ENCODE measurements around the gene DIS3L2. TPM values are rescaled to one million over a fixed set of nuclear protein-coding genes. Genes with fewer than 3 reads are reported as not detected.
A peak's percentile ranks its signal among the peaks of the same experiment; 100 is the strongest.

Gene DIS3L2
- total and polyA plus RNA-seq, 3 experiments from 2014 or later: 16.4 to 29.5 (median 28.6) TPM

GRCh38 chr2:232293191-232293590 lies 331.7 kb downstream of the DIS3L2 start:
- Histone ChIP-seq H3K4me3 (ENCODE audit: low read length) (no peak overlapping the region), H3K9me3 (ENCODE audit: low read length) (no peaks in the 10 kb centered on the region), H3K36me3 (ENCODE audit: insufficient read depth, low read length) (no peaks in the 10 kb centered on the region), H3K4me1 (ENCODE audit: insufficient read depth, low read length) (peaks cover 9% of the 10 kb centered on the region), H3K27ac (ENCODE audit: low read depth, low read length) (no peak overlapping the region), H3K27me3 (ENCODE audit: insufficient read depth, low read length, poor library complexity, severe bottlenecking) (no peaks in the 10 kb centered on the region)
- peak overlapping the region in 1 of 8 donors; percentile 60 for H3K27ac Mint-ChIP-seq
- H3K4me3 Mint-ChIP-seq: no peak overlapping the region
- peaks cover 7 to 11% (median 7%) of the 10 kb centered on the region in 3 donors for H3K4me1 Mint-ChIP-seq
- no peaks in the 10 kb centered on the region for H3K27me3 Mint-ChIP-seq
- ChIA-PET CTCF (interaction anchor here (0.9 to 2.7 kb wide), 13 partner anchors 10 to 392 kb away, joined by 3 to 19 read pairs (median 4); no protein-coding TSS in a partner anchor), POLR2A (no interaction called here)
- no peak for DNase-seq
- H3K36me3 Mint-ChIP-seq: peaks cover 0 to 18% (median 7%) of the 10 kb centered on the region in 3 donors
- H3K9me3 Mint-ChIP-seq: no peaks in the 10 kb centered on the region

GRCh38 chr2:232295971-232296370 lies 334.5 kb downstream of the DIS3L2 start:
- Mint-ChIP-seq H3K4me3 (no peak overlapping the region), H3K27me3 (peaks cover 0 to 3% of the 10 kb centered on the region in 2 donors), H3K27ac (no peak overlapping the region), H3K36me3 (peaks cover 0 to 26% (median 5%) of the 10 kb centered on the region in 3 donors), H3K4me1 (peaks cover 25 to 30% (median 26%) of the 10 kb centered on the region in 3 donors), H3K9me3 (no peaks in the 10 kb centered on the region)
- no peaks in the 10 kb centered on the region for H3K9me3 ChIP-seq (ENCODE audit: low read length)
- POLR2A ChIA-PET: no interaction called here
- H3K4me1 ChIP-seq (ENCODE audit: insufficient read depth, low read length): peaks cover 21% of the 10 kb centered on the region
- no peaks in the 10 kb centered on the region for H3K27me3 ChIP-seq (ENCODE audit: insufficient read depth, low read length, poor library complexity, severe bottlenecking)
- DNase-seq: no peak
- peaks cover 6% of the 10 kb centered on the region for H3K36me3 ChIP-seq (ENCODE audit: insufficient read depth, low read length)
- CTCF ChIA-PET: no interaction called here
- H3K4me3 ChIP-seq (ENCODE audit: low read length): no peak overlapping the region
- H3K27ac ChIP-seq (ENCODE audit: low read depth, low read length): no peak overlapping the region

GRCh38 chr2:232296776-232297525 lies 335.4 kb downstream of the DIS3L2 start:
- Histone ChIP-seq H3K36me3 (ENCODE audit: insufficient read depth, low read length) (peaks cover 11% of the 10 kb centered on the region), H3K27ac (ENCODE audit: low read depth, low read length) (no peak overlapping the region), H3K9me3 (ENCODE audit: low read length) (no peaks in the 10 kb centered on the region), H3K4me1 (ENCODE audit: insufficient read depth, low read length) (peaks cover 21% of the 10 kb centered on the region), H3K4me3 (ENCODE audit: low read length) (no peak overlapping the region), H3K27me3 (ENCODE audit: insufficient read depth, low read length, poor library complexity, severe bottlenecking) (no peaks in the 10 kb centered on the region)
- no peak for DNase-seq
- Mint-ChIP-seq H3K4me3 (no peak overlapping the region), H3K27me3 (peaks cover 0 to 3% of the 10 kb centered on the region in 2 donors), H3K4me1 (peaks cover 25 to 30% (median 26%) of the 10 kb centered on the region in 3 donors), H3K36me3 (peaks cover 0 to 32% (median 8%) of the 10 kb centered on the region in 3 donors), H3K9me3 (no peaks in the 10 kb centered on the region), H3K27ac (no peak overlapping the region)
- ChIA-PET POLR2A (no interaction called here), CTCF (interaction anchor here (1.0 to 2.0 kb wide), 5 partner anchors 10 to 372 kb away, joined by 3 to 9 read pairs (median 3); no protein-coding TSS in a partner anchor)

GRCh38 chr2:232299084-232299483 lies 337.6 kb downstream of the DIS3L2 start:
- Histone ChIP-seq H3K27me3 (ENCODE audit: insufficient read depth, low read length, poor library complexity, severe bottlenecking) (no peaks in the 10 kb centered on the region), H3K9me3 (ENCODE audit: low read length) (no peaks in the 10 kb centered on the region), H3K36me3 (ENCODE audit: insufficient read depth, low read length) (peaks cover 11% of the 10 kb centered on the region), H3K27ac (ENCODE audit: low read depth, low read length) (no peak overlapping the region), H3K4me1 (ENCODE audit: insufficient read depth, low read length) (peaks cover 12% of the 10 kb centered on the region), H3K4me3 (ENCODE audit: low read length) (no peak overlapping the region)
- Mint-ChIP-seq H3K36me3 (peaks cover under 1 to 35% (median 12%) of the 10 kb centered on the region in 3 donors), H3K9me3 (no peaks in the 10 kb centered on the region), H3K27ac (peak overlapping the region in 4 of 8 donors; percentile 2 to 68 (median 18)), H3K4me1 (peaks cover 18 to 20% (median 20%) of the 10 kb centered on the region in 3 donors), H3K4me3 (no peak overlapping the region), H3K27me3 (peaks cover 0 to 3% of the 10 kb centered on the region in 2 donors)
- ChIA-PET POLR2A (no interaction called here), CTCF (interaction anchor here (1.1 to 1.3 kb wide), 3 partner anchors 9 to 15 kb away, joined by 3 to 5 read pairs (median 3); no protein-coding TSS in a partner anchor)
- peak in 1 of 5 donors; percentile 40 for DNase-seq

- Histone ChIP-seq H3K4me1 (ENCODE audit: insufficient read depth, low read length) (peaks cover 12% of the 10 kb centered on the region), H3K27ac (ENCODE audit: low read depth, low read length) (no peak overlapping the region), H3K27me3 (ENCODE audit: insufficient read depth, low read length, poor library complexity, severe bottlenecking) (no peaks in the 10 kb centered on the region), H3K36me3 (ENCODE audit: insufficient read depth, low read length) (peaks cover 11% of the 10 kb centered on the region), H3K4me3 (ENCODE audit: low read length) (no peak overlapping the region), H3K9me3 (ENCODE audit: low read length) (no peaks in the 10 kb centered on the region)
- no peak for DNase-seq
- ChIA-PET POLR2A (no interaction called here), CTCF (interaction anchor here (1.2 to 1.3 kb wide), 2 partner anchors 8 to 12 kb away, joined by 3 read pairs; no protein-coding TSS in a partner anchor)
- Mint-ChIP-seq H3K36me3 (peaks cover 7 to 38% (median 16%) of the 10 kb centered on the region in 3 donors), H3K4me3 (no peak overlapping the region), H3K27ac (peak overlapping the region in 3 of 8 donors; percentile 1 to 36 (median 23)), H3K27me3 (peaks cover 0 to 3% of the 10 kb centered on the region in 2 donors), H3K4me1 (peaks cover 18 to 20% (median 20%) of the 10 kb centered on the region in 3 donors), H3K9me3 (peaks cover 0 to 2% (median 0%) of the 10 kb centered on the region in 5 donors)
These were observed 338.6 kb downstream of the DIS3L2 start for GRCh38 chr2:232299927-232300674.

GRCh38 chr2:232300894-232301387 lies 339.4 kb downstream of the DIS3L2 start:
- Mint-ChIP-seq H3K27me3 (peaks cover 0 to 3% of the 10 kb centered on the region in 2 donors), H3K4me3 (no peak overlapping the region), H3K36me3 (peaks cover 11 to 41% (median 17%) of the 10 kb centered on the region in 3 donors), H3K9me3 (peaks cover 0 to 2% (median 0%) of the 10 kb centered on the region in 5 donors), H3K4me1 (peaks cover 18 to 20% (median 20%) of the 10 kb centered on the region in 3 donors), H3K27ac (peak overlapping the region in 2 of 8 donors; percentile 28 to 41)
- no peaks in the 10 kb centered on the region for H3K27me3 ChIP-seq (ENCODE audit: insufficient read depth, low read length, poor library complexity, severe bottlenecking)
- H3K9me3 ChIP-seq (ENCODE audit: low read length): no peaks in the 10 kb centered on the region
- peaks cover 12% of the 10 kb centered on the region for H3K4me1 ChIP-seq (ENCODE audit: insufficient read depth, low read length)
- H3K36me3 ChIP-seq (ENCODE audit: insufficient read depth, low read length): peaks cover 11% of the 10 kb centered on the region
- H3K27ac ChIP-seq (ENCODE audit: low read depth, low read length): no peak overlapping the region
- CTCF ChIA-PET: interaction anchor here (1.2 kb wide), 2 partner anchors 11 to 25 kb away, joined by 3 to 4 read pairs; no protein-coding TSS in a partner anchor
- no peak for DNase-seq
- H3K4me3 ChIP-seq (ENCODE audit: low read length): no peak overlapping the region
- POLR2A ChIA-PET: no interaction called here

- Histone ChIP-seq H3K27me3 (ENCODE audit: insufficient read depth, low read length, poor library complexity, severe bottlenecking) (no peaks in the 10 kb centered on the region), H3K36me3 (ENCODE audit: insufficient read depth, low read length) (peaks cover 11% of the 10 kb centered on the region), H3K9me3 (ENCODE audit: low read length) (no peaks in the 10 kb centered on the region), H3K27ac (ENCODE audit: low read depth, low read length) (no peak overlapping the region), H3K4me1 (ENCODE audit: insufficient read depth, low read length) (peaks cover 14% of the 10 kb centered on the region), H3K4me3 (ENCODE audit: low read length) (no peak overlapping the region)
- POLR2A ChIA-PET: no interaction called here
- no peak for DNase-seq
- peaks cover 0 to 3% of the 10 kb centered on the region in 2 donors for H3K27me3 Mint-ChIP-seq
- peaks cover 0 to 2% (median 0%) of the 10 kb centered on the region in 5 donors for H3K9me3 Mint-ChIP-seq
- CTCF ChIA-PET: interaction anchor here (1.1 kb wide), 1 partner anchor 21 kb away, joined by 4 read pairs; no protein-coding TSS in a partner anchor
- H3K27ac Mint-ChIP-seq: peak overlapping the region in 1 of 8 donors; percentile 44
- peaks cover 28 to 34% (median 31%) of the 10 kb centered on the region in 3 donors for H3K4me1 Mint-ChIP-seq
- H3K36me3 Mint-ChIP-seq: peaks cover 11 to 44% (median 17%) of the 10 kb centered on the region in 3 donors
- no peak overlapping the region for H3K4me3 Mint-ChIP-seq
These were observed 342.7 kb downstream of the DIS3L2 start for GRCh38 chr2:232304236-232304635.

Data from CD8-positive, alpha-beta memory T cell (primary cell).